Gastrocnemius medialis (tissue), 4 donors: ENCODE data around the gene ILKAP.

Experiments
- POLR2A ChIP-seq, 2 donors: fragments of 450-650 bp; IDR thresholded peaks; one replicate each; pipeline ENCODE4 v1.6.1; 2017; ENCODE audit warnings: antibody characterized with exemption in 2 of 2, mild to moderate bottlenecking in 2 of 2, moderate library complexity in 2 of 2
- TF ChIP-seq, protein P1 (sequence below), 5 experiments: fragments of 450-650 bp in 3 of 5; fragments of 200-600 bp in 2 of 5; sonication (generic) in 2 of 5; IDR thresholded peaks in 4 of 5; conservative IDR thresholded peaks in 1 of 5; 1 replicate in 4 of 5; 2 replicates in 1 of 5; pipeline ENCODE4 v1.5.1; 2016 to 2019; ENCODE audit warnings: antibody characterized with exemption in 5 of 5, mild to moderate bottlenecking in 3 of 5, moderate library complexity in 3 of 5

DNA sequence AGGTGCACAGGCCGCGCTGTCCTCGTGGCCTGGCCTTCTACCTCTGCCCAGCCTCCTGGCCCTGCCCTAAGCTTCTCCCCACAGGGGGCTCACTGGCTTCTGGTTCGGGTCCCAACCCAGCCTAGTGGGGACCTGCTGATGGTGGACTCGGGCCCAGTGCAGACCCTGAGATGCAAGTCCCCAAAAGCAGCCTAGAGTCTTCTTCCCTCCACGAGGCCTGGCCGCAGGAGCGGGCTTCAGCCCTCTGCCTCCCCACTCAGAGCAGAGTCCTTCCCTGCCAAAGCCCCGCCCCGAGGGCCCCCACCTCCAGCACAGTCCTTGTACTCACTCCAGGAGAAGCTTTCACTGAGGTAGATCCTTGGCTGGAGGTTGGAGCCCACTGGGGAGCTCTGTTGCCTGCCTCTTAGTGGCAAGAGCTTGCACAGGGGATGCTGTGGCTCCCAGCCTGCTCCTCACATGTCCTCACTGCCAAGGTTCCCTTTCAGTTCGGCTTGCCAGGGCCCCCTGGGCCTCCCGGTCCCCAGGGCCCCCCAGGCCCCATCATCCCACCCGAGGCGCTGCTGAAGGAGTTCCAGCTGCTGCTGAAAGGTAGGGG is 41.1 kb downstream of the ILKAP start:
- TF ChIP-seq, protein P1, sequence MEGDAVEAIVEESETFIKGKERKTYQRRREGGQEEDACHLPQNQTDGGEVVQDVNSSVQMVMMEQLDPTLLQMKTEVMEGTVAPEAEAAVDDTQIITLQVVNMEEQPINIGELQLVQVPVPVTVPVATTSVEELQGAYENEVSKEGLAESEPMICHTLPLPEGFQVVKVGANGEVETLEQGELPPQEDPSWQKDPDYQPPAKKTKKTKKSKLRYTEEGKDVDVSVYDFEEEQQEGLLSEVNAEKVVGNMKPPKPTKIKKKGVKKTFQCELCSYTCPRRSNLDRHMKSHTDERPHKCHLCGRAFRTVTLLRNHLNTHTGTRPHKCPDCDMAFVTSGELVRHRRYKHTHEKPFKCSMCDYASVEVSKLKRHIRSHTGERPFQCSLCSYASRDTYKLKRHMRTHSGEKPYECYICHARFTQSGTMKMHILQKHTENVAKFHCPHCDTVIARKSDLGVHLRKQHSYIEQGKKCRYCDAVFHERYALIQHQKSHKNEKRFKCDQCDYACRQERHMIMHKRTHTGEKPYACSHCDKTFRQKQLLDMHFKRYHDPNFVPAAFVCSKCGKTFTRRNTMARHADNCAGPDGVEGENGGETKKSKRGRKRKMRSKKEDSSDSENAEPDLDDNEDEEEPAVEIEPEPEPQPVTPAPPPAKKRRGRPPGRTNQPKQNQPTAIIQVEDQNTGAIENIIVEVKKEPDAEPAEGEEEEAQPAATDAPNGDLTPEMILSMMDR (IDR thresholded peaks at IDR 0.05 in 4 of 5, conservative IDR thresholded peaks at IDR 0.05 in 1 of 5), result no peak
- TF ChIP-seq POLR2A (IDR thresholded peaks at IDR 0.05), result no peak
